ENCODE results near the gene NUDT1.

NUDT1 gene

GRCh38 chr7:2257651-2258050 is 15.6 kb downstream of the NUDT1 start:
- Histone ChIP-seq H3K9me2 (ENCODE audit: low read depth, low read length) (no peaks in the 10 kb centered on the region), H3K36me3 (ENCODE audit: insufficient read depth, low read length) (0 out of 2 replicates have a peak, but pooled peaks cover 4% of the 10 kb centered on the region), H3K9ac (ENCODE audit: low read length) (no peak overlapping the region), H2AFZ (ENCODE audit: low read length) (no peak overlapping the region), H3K4me3 (ENCODE audit: low read depth, low read length, poor library complexity, severe bottlenecking) (no peak overlapping the region), H3K27me3 (ENCODE audit: insufficient read depth, low read length) (0 out of 2 replicates have a peak, but pooled peaks cover 6% of the 10 kb centered on the region), H3K9me3 (ENCODE audit: low read length) (no peaks in the 10 kb centered on the region), H3K27ac (ENCODE audit: low read depth, low read length, poor library complexity, severe bottlenecking) (no peak overlapping the region), H4K20me1 (ENCODE audit: insufficient read depth, low read length) (no peaks in the 10 kb centered on the region), H3F3A (ENCODE audit: insufficient read depth, low read length) (no peaks in the 10 kb centered on the region), H3K79me2 (ENCODE audit: insufficient read depth, low read length) (no peaks in the 10 kb centered on the region), H3K4me2 (ENCODE audit: low read length) (no peak overlapping the region), H3K4me1 (ENCODE audit: insufficient read depth, low read length, severe bottlenecking) (peaks cover 20% of the 10 kb centered on the region)
- TF ChIP-seq EZH2 (IDR thresholded peaks at IDR 0.05; ENCODE audit: borderline replicate concordance, low read length) (no peak), CTCF (IDR thresholded peaks at IDR 0.05; ENCODE audit: low read length) (no peak)

- H3K27me3 ChIP-seq (ENCODE audit: insufficient read depth, low read length) = 0 out of 2 replicates have a peak, but pooled peaks cover 6% of the 10 kb centered on the region
- no peak overlapping the region for H3K9ac ChIP-seq (ENCODE audit: low read length)
- H3K9me2 ChIP-seq (ENCODE audit: low read depth, low read length) = no peaks in the 10 kb centered on the region
- H4K20me1 ChIP-seq (ENCODE audit: insufficient read depth, low read length) = no peaks in the 10 kb centered on the region
- no peak overlapping the region for H2AFZ ChIP-seq (ENCODE audit: low read length)
- no peaks in the 10 kb centered on the region for H3K79me2 ChIP-seq (ENCODE audit: insufficient read depth, low read length)
- peaks cover 20% of the 10 kb centered on the region for H3K4me1 ChIP-seq (ENCODE audit: insufficient read depth, low read length, severe bottlenecking)
- no peak overlapping the region for H3K4me3 ChIP-seq (ENCODE audit: low read depth, low read length, poor library complexity, severe bottlenecking)
- no peak overlapping the region for H3K4me2 ChIP-seq (ENCODE audit: low read length)
- no peak for TF ChIP-seq EZH2 (IDR thresholded peaks at IDR 0.05; ENCODE audit: borderline replicate concordance, low read length)
- TF ChIP-seq CTCF (IDR thresholded peaks at IDR 0.05; ENCODE audit: low read length) = no peak
- H3K9me3 ChIP-seq (ENCODE audit: low read length) = no peaks in the 10 kb centered on the region
- H3F3A ChIP-seq (ENCODE audit: insufficient read depth, low read length) = no peaks in the 10 kb centered on the region
- peaks cover 4% of the 10 kb centered on the region; the same call in 1 of the 2 replicates for H3K36me3 ChIP-seq (ENCODE audit: insufficient read depth, low read length)
- no peak overlapping the region for H3K27ac ChIP-seq (ENCODE audit: low read depth, low read length, poor library complexity, severe bottlenecking)
These were observed 16.8 kb downstream of the NUDT1 start for GRCh38 chr7:2258661-2259365.

GRCh38 chr7:2259480-2259879 is 17.5 kb downstream of the NUDT1 start:
- H3K9ac ChIP-seq (ENCODE audit: low read length) = no peak overlapping the region
- no peaks in the 10 kb centered on the region for H3K9me3 ChIP-seq (ENCODE audit: low read length)
- H3F3A ChIP-seq (ENCODE audit: insufficient read depth, low read length) = no peaks in the 10 kb centered on the region
- H3K27ac ChIP-seq (ENCODE audit: low read depth, low read length, poor library complexity, severe bottlenecking) = no peak overlapping the region
- no peaks in the 10 kb centered on the region for H4K20me1 ChIP-seq (ENCODE audit: insufficient read depth, low read length)
- H3K79me2 ChIP-seq (ENCODE audit: insufficient read depth, low read length) = no peaks in the 10 kb centered on the region
- H3K4me2 ChIP-seq (ENCODE audit: low read length) = no peak overlapping the region
- H3K9me2 ChIP-seq (ENCODE audit: low read depth, low read length) = no peaks in the 10 kb centered on the region
- no peak overlapping the region for H2AFZ ChIP-seq (ENCODE audit: low read length)
- peaks cover 20% of the 10 kb centered on the region for H3K4me1 ChIP-seq (ENCODE audit: insufficient read depth, low read length, severe bottlenecking)
- H3K27me3 ChIP-seq (ENCODE audit: insufficient read depth, low read length) = 0 out of 2 replicates have a peak, but pooled peaks cover 6% of the 10 kb centered on the region
- H3K36me3 ChIP-seq (ENCODE audit: insufficient read depth, low read length) = peaks cover 9% of the 10 kb centered on the region; the same call in 1 of the 2 replicates
- no peak overlapping the region for H3K4me3 ChIP-seq (ENCODE audit: low read depth, low read length, poor library complexity, severe bottlenecking)
- no peak for TF ChIP-seq EZH2 (IDR thresholded peaks at IDR 0.05; ENCODE audit: borderline replicate concordance, low read length)
- TF ChIP-seq CTCF (IDR thresholded peaks at IDR 0.05; ENCODE audit: low read length) = no peak
